Heart right ventricle (tissue), 16 donors: ENCODE data around the gene PSMA7. TPM values are rescaled to one million over a fixed set of nuclear protein-coding genes. Genes with fewer than 3 reads are reported as not detected.

Experiments used
- ATAC-seq, 8 donors: fragments of 200-7000 bp; cut with Tn5 transposase; one replicate each; pipeline ENCODE4 v1.9.1; 2020; ENCODE audit warnings: mild to moderate bottlenecking in 8 of 8, moderate library complexity in 8 of 8, moderate number of reproducible peaks in 1 of 8
- DNase-seq, 2 donors: peaks; one replicate each; pipeline ENCODE4 v3.0.0-alpha.2; 2020
- H3K27ac ChIP-seq, 10 donors: fragments of 200-600 bp; sonication (generic) in 2 of 10; one replicate each; pipeline versions ENCODE4 v1.5.0 to v1.8.0; 2020 to 2022; ENCODE audit warnings: mild to moderate bottlenecking in 3 of 10
- H3K27me3 ChIP-seq, 7 donors: fragments of 200-600 bp; one replicate each; pipeline ENCODE4 v1.8.0; 2021 to 2022; ENCODE audit warnings: mild to moderate bottlenecking in 2 of 7
- H3K36me3 ChIP-seq, 9 donors: fragments of 200-600 bp; sonication (generic) in 1 of 9; one replicate each; pipeline versions ENCODE4 v1.5.0 to v1.8.0; 2020 to 2022; ENCODE audit warnings: mild to moderate bottlenecking in 2 of 9
- H3K4me1 ChIP-seq, 9 donors: fragments of 200-600 bp; sonication (generic) in 1 of 9; one replicate each; pipeline versions ENCODE4 v1.5.0 to v1.8.0; 2020 to 2022; ENCODE audit warnings: mild to moderate bottlenecking in 4 of 9
- H3K4me3 ChIP-seq, 10 donors: fragments of 200-600 bp; sonication (generic) in 2 of 10; one replicate each; pipeline versions ENCODE4 v1.5.0 to v1.8.0; 2020 to 2022; ENCODE audit warnings: mild to moderate bottlenecking in 7 of 10, moderate library complexity in 2 of 10
- H3K9me3 ChIP-seq, 11 donors: fragments of 200-600 bp in 10 of 11; sonication (generic) in 2 of 11; one replicate each; pipeline versions ENCODE4 v1.5.0 to v1.8.0; 2013 to 2022; ENCODE audit warnings: mild to moderate bottlenecking in 2 of 11, control low read depth in 1 of 11, moderate library complexity in 1 of 11
- WGBS, 2 donors: extraction: QIAGEN DNeasy Blood & Tissue Kit; methylation state at CpG; one replicate each; pipeline ENCODE4 v1.1.7; 2013; ENCODE audit warnings: inconsistent platforms in 1 of 2; 5-methylcytosine and 5-hydroxymethylcytosine counted together
- intact Hi-C, 10 donors: fragments of 100-400 bp; cut with DNase I; formaldehyde crosslinking; loops; one replicate each; pipeline versions ENCODE4 v1.11.1 to v1.14.2; 2022
- polyA plus RNA-seq, 2 donors: library from polyadenylated mRNA; stranded (reverse); fragments of 200-250 nt; gene quantifications; one replicate each; pipeline ENCODE4 v1.2.3, GENCODE V29; 2013
- total RNA-seq, 10 donors: library from RNA; stranded (reverse); fragmentation: NEBNext Ultra II Directional in 3 of 10; extraction: Animal tissue kit (Norgen Biotek cat#: 25700) in 3 of 10; gene quantifications; one replicate each; pipeline versions ENCODE4 v1.2.1 to v1.2.4, GENCODE V29; 2021 to 2023
- TF ChIP-seq, protein P1 (sequence below), 9 donors: fragments of 200-600 bp; sonication (generic) in 2 of 9; IDR thresholded peaks; one replicate each; pipeline versions ENCODE4 v1.5.0 to v1.8.0; 2021 to 2022; ENCODE audit warnings: antibody characterized with exemption in 9 of 9, mild to moderate bottlenecking in 5 of 9, moderate library complexity in 1 of 9
- donor health status: Arrhythmogenic right ventricular cardiomyopathy.
- donor health status: ischemic (EF 13 %, LVEDD 7.1; RV severe dilation, severe dysfunction).
- donor health status: healthy with polysubstance abuse.
- donor health status: DM: no; HTN: yes; CAD: no.
- donor health status: DM: no; HTN: no; CAD: no.
- donor health status: ischemic (EF 25% LVEDD 6.9; RV normal size, moderate dysfunction).
- donor health status: ischemic (EF 25% LVEDD 5.7; RV mildly dilated, moderate dysfunction).
- donor health status: healthy.
- donor health status: DM: yes; HTN: yes; CAD: no.
- donor health status: Ischemic cardiomyopathy.
- donor health status: ischemic (EF 35%, LVEDD 5.7; RV mildly dilated, moderate dysfunction).
- donor health status: nonischemic (EF 11% LVEDD 7.7; RV severe dilation, severe dysfunction).
- donor health status: DM: yes; HTN: yes; CAD: no.
- donor health status: PGD.
- donor health status: ischemic (EF 29% LVEDD 5.4; RV normal size, mild dysfunction).
- donor health status: nonischemic (EF 23%, LVEDD 6.1; RV moderate dilation, normal function).

Gene PSMA7
- total and polyA plus RNA-seq, 12 donors = 143 to 567 (median 200) TPM

DNA sequence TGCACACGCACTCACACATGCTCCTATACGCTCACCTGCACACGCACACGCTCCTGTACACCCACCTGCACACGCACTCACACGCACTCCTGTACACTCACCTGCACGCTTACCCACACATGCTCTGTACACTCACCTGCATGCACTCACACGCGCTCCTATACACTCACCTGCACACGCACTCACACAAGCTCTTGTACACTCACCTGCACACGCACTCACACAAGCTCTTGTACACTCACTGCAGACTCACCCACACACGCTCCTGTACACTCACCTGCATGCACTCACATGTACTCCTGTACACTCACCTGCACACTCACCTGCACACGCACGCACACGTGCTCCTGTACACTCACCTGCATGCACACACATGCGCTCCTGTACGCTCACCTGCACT, 55.6 kb downstream of the PSMA7 start:
- Histone ChIP-seq H3K4me1 (no peaks in the 10 kb centered on the region), H3K9me3 (no peaks in the 10 kb centered on the region), H3K27me3 (peaks cover 0 to 17% (median 0%) of the 10 kb centered on the region in 7 donors), H3K27ac (no peak overlapping the region), H3K4me3 (no peak overlapping the region), H3K36me3 (no peaks in the 10 kb centered on the region)
- TF ChIP-seq, protein P1, sequence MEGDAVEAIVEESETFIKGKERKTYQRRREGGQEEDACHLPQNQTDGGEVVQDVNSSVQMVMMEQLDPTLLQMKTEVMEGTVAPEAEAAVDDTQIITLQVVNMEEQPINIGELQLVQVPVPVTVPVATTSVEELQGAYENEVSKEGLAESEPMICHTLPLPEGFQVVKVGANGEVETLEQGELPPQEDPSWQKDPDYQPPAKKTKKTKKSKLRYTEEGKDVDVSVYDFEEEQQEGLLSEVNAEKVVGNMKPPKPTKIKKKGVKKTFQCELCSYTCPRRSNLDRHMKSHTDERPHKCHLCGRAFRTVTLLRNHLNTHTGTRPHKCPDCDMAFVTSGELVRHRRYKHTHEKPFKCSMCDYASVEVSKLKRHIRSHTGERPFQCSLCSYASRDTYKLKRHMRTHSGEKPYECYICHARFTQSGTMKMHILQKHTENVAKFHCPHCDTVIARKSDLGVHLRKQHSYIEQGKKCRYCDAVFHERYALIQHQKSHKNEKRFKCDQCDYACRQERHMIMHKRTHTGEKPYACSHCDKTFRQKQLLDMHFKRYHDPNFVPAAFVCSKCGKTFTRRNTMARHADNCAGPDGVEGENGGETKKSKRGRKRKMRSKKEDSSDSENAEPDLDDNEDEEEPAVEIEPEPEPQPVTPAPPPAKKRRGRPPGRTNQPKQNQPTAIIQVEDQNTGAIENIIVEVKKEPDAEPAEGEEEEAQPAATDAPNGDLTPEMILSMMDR (IDR thresholded peaks at IDR 0.05) = no peak
- intact Hi-C loops = no loop called here
- DNase-seq (no peak), ATAC-seq (peak in 1 of 8 donors; percentile 41)
- 93% methylated on average over 17 of the region's 17 CpGs for WGBS, 2 donors

DNA sequence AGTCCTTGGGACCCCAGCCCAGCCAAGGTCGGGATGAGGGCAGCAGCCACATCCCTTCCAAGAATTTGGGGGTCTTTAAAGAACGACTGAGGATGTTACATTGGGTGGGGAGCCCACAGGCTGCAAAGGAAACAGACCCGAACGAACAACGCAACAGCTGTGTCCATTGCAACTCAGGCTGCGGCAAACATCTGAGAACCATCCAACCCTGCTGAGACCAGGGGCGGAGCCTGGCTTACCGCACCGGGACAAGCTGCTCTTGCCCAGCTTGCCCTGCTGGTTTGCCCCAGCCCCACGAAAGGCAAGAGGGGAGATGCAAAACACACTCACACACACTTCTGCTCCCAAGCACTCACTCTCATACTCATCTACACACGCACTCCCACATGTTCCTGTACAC, 56.0 kb downstream of the PSMA7 start:
- Histone ChIP-seq H3K4me1 (no peaks in the 10 kb centered on the region), H3K27ac (no peak overlapping the region), H3K4me3 (no peak overlapping the region), H3K9me3 (no peaks in the 10 kb centered on the region), H3K36me3 (no peaks in the 10 kb centered on the region), H3K27me3 (peaks cover 0 to 17% (median 0%) of the 10 kb centered on the region in 7 donors)
- no peak for DNase-seq
- intact Hi-C loops = no loop called here
- WGBS, 2 donors = 47% methylated on average over 11 of the region's 11 CpGs
- TF ChIP-seq, protein P1 (IDR thresholded peaks at IDR 0.05) = no peak
- ATAC-seq = no peak

Other genes with a start within 250 kb of the PSMA7 start
- 10 to 100 TPM in 8 of 10 donors, 1 to 10 TPM in 2; 8.6 to 14.8 (median 11.8) TPM for gene TAF4, start 77.5 kb downstream of the PSMA7 start, total RNA-seq
- gene TAF4, start 77.5 kb downstream of the PSMA7 start, polyA plus RNA-seq = 1 to 10 TPM; 3.7 to 7.9 TPM
- gene LSM14B, start 20.9 kb downstream of the PSMA7 start, total RNA-seq = 10 to 100 TPM; 50.8 to 63.7 (median 60.5) TPM
- 10 to 100 TPM; 15.7 to 41.7 TPM for gene LSM14B, start 20.9 kb downstream of the PSMA7 start, polyA plus RNA-seq
- gene SS18L1, start 375 bp upstream of the PSMA7 start, total RNA-seq = 10 to 100 TPM in 2 of 10 donors, 1 to 10 TPM in 8; 6.6 to 11.7 (median 7.4) TPM
- 10 to 100 TPM in 1 of 2 donors, 1 to 10 TPM in 1; 5.2 to 22.3 TPM for gene SS18L1, start 375 bp upstream of the PSMA7 start, polyA plus RNA-seq
- 10 to 100 TPM; 21.5 to 30.4 (median 28.2) TPM for gene MTG2, start 39.6 kb upstream of the PSMA7 start, total RNA-seq
- 10 to 100 TPM; 25.4 to 55.5 TPM for gene MTG2, start 39.6 kb upstream of the PSMA7 start, polyA plus RNA-seq
- not detected for gene HRH3, start 76.9 kb upstream of the PSMA7 start, total RNA-seq
- not detected for gene HRH3, start 76.9 kb upstream of the PSMA7 start, polyA plus RNA-seq
- 10 to 100 TPM; 35.4 to 55.7 (median 41.7) TPM for gene OSBPL2, start 95.1 kb upstream of the PSMA7 start, total RNA-seq
- gene OSBPL2, start 95.1 kb upstream of the PSMA7 start, polyA plus RNA-seq = 10 to 100 TPM; 12.6 to 30.3 TPM
- 10 to 100 TPM; 67.7 to 97.0 (median 73.2) TPM for gene ADRM1, start 159.6 kb upstream of the PSMA7 start, total RNA-seq
- gene ADRM1, start 159.6 kb upstream of the PSMA7 start, polyA plus RNA-seq = 100 to 1,000 TPM in 1 of 2 donors, 10 to 100 TPM in 1; 81.9 to 192 TPM
- gene LAMA5, start 223.9 kb upstream of the PSMA7 start, total RNA-seq = 100 to 1,000 TPM in 1 of 10 donors, 10 to 100 TPM in 9; 53.9 to 146 (median 67.2) TPM
- 100 to 1,000 TPM; 103 to 358 TPM for gene LAMA5, start 223.9 kb upstream of the PSMA7 start, polyA plus RNA-seq
- gene RPS21, start 243.7 kb upstream of the PSMA7 start, total RNA-seq = 100 to 1,000 TPM; 512 to 811 (median 576) TPM
- gene RPS21, start 243.7 kb upstream of the PSMA7 start, polyA plus RNA-seq = 1,000 to 10,000 TPM; 1,609 to 4,111 TPM